Astrocyte of the spinal cord (primary cell): Measurements from ENCODE around the gene BCL11A.

Source experiments
- DNase-seq: peaks from one replicate; pipeline ENCODE4 v3.0.0; 2011; ENCODE audit warnings: low read depth, low spot score
- H3K4me3 ChIP-seq: 2 replicates; pipeline ENCODE4 v1.5.1; 2011; ENCODE audit warnings: low read depth, mild to moderate bottlenecking, low read length, moderate library complexity
- in situ Hi-C: cut with HindIII; loops from 2 replicates; pipeline ENCODE4 v1.10.0; 2017; ENCODE audit warnings: low sequenced_read_pairs
- TF ChIP-seq, protein P1 (sequence below): IDR thresholded peaks from 2 replicates; pipeline ENCODE4 v1.5.1; 2012; ENCODE audit warnings: low read depth, mild to moderate bottlenecking, low read length, inconsistent platforms

Gene BCL11A

DNA sequence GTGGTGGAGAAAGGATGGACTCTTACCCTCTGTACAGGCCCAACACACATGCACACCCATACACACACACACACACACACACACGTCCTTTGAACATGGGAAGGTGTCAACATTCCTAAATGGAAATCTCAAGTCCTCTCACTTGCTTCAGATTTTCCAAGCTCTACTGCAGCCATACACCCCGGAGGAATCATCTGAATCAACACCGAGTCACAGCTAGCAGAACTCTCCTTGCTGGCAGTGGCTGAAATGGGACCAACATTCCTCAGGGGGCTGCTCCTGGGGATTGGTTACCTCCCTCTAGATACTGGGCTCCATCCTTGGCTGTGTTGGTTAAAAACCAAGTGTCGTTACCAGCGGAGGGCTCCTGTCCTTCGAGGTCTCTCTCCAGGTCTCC, 112.7 kb downstream of the BCL11A start:
- TF ChIP-seq, protein P1, sequence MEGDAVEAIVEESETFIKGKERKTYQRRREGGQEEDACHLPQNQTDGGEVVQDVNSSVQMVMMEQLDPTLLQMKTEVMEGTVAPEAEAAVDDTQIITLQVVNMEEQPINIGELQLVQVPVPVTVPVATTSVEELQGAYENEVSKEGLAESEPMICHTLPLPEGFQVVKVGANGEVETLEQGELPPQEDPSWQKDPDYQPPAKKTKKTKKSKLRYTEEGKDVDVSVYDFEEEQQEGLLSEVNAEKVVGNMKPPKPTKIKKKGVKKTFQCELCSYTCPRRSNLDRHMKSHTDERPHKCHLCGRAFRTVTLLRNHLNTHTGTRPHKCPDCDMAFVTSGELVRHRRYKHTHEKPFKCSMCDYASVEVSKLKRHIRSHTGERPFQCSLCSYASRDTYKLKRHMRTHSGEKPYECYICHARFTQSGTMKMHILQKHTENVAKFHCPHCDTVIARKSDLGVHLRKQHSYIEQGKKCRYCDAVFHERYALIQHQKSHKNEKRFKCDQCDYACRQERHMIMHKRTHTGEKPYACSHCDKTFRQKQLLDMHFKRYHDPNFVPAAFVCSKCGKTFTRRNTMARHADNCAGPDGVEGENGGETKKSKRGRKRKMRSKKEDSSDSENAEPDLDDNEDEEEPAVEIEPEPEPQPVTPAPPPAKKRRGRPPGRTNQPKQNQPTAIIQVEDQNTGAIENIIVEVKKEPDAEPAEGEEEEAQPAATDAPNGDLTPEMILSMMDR: no peak
- DNase-seq: no peak
- in situ Hi-C loops: no loop called here
- H3K4me3 ChIP-seq: no peak overlapping the region

DNA sequence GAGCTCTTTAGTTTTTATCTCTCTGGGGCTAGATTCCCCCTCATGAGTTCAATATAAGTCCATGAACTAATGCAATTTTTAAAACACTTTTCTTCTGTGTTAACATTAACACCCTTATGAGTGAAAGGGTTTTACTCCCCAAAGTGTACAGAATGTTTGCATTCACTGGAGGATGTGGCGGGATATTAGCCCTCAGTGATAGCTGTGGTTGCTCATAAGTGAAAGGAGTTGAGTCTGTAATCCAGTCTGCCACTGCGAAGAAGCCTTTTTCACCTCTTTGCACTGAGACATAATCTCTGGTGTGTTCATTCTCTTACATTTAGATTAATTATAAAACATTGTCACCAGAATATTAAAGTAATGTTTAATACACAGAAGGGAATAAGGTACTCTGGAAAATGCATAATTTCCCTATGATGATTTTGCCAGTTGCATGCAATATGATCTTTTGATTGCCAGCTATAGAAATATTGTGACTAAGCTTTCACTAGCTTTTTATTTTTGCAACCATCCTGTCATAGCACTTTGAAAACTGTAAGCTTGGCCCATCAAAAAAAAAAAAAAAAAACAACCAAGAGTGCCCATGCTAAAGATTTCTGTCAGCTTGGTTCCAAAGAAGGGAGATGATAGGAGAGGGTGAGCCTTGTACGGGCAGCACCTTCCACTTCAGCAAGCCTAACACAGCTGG, 113.2 kb downstream of the BCL11A start:
- no peak for DNase-seq
- TF ChIP-seq, protein P1: no peak
- H3K4me3 ChIP-seq: no peak overlapping the region
- in situ Hi-C loops: no loop called here

DNA sequence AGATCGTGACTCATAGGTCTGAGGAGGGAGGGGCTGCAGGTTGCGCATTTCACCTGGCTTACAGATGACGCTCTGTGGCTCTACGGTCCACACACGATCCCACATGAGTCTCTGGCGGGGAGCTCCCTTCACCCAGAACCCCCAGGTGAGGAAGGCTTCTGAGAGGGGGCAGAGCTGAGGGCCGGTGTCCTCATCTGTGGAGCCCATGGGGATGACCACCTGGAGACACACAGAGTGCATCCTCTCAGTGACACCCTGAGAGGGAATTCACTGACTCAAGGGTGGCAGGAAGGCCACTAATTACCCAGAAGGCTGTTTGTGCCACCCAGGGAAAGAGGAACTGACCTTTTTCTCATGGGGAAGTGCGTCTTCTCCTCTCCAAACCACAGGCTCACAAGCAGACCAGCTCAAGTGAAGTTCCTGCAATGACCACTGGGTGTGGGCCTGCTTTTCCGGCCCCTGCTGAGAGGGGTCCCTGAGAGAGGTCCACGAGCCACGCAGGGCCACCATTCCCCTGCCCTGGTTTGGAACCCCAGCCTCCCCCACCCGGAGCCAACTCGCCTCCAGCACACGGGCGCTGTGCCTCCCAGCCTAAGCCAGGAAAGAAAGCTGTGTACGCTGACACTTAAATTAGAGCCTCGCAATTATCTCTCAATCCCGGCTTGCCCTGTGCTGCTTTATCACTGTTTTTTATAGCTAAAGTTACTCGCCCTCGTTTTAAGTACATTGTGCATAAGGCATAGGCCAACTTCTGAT, 114.1 kb downstream of the BCL11A start:
- DNase-seq: no peak
- TF ChIP-seq, protein P1: peak; percentile 33
- in situ Hi-C loops: no loop called here
- H3K4me3 ChIP-seq: no peak overlapping the region

DNA sequence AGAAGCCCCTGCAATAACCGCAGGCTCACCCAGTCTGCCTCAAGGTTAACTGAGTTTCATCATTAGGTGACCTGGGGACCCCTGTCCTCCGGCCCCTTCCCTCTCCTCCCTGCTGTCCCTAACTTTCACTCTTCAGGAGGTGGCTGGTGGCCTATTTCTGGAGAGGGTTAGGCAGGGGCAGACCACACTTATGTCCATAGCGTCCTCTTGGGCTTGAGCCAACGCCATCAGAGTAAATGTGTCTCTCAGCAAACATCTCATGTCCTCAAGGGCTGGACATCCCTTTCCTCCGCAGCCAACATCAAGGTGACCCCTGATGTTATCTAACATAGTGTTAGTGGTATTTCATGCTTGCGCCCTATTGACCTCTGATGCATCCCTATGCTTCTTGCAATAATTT, 114.8 kb downstream of the BCL11A start:
- in situ Hi-C loops: no loop called here
- TF ChIP-seq, protein P1: no peak
- no peak for DNase-seq
- H3K4me3 ChIP-seq: no peak overlapping the region

DNA sequence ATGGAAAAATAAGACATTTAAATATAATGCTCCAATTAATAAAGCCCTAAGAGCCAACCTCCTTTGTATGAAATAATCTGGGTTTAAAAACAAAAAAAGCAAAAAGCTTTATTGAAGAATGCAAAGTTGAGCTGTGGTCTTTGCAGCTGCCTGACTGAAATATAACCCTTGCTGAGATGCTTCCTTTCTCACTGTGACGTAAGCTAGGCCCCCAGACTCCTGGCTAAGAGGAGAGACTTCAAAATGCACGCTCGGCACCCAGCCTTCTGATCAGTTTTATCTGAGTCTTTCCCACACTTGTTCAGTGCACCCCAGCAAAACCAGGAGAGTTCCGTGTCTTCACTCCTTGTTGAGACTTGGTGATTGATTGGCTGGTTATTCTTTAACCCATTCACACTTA, 115.3 kb downstream of the BCL11A start:
- H3K4me3 ChIP-seq: no peak overlapping the region
- DNase-seq: no peak
- in situ Hi-C loops: no loop called here
- TF ChIP-seq, protein P1: no peak

DNA sequence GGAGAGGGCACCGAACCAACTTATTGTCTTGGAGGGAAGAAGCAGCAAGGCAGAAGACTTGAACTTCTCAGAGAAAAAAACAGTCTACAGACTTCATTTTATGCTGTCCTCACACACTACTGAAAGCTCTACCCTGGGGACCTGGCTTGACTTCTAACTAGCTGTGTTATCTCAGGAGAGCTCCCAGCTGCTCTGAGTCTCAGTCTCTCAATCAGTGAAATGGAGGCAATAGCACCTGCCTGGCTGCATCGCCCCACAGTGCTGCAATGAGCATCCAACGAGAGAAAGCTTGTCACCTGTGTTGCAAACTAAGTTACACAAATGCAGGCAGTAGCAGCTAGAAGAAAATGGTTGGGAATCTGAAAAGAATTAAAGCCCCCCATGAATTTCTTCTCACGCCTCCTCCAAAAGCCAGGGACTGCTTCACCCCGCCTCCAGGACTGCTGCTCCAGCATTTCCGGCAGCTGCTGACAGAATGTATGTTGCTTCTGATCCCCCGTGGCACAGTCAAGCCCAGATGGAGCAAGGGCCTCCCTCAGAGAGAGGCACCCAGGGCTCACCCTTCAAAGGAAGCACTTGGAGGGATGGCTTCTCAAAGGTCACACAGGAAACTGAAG, 116.3 kb downstream of the BCL11A start:
- no peak overlapping the region for H3K4me3 ChIP-seq
- TF ChIP-seq, protein P1: no peak
- in situ Hi-C loops: no loop called here
- no peak for DNase-seq
